ENCODE measurements around the gene MEF2D.
A peak's percentile ranks its signal among the peaks of the same experiment; 100 is the strongest.

The MEF2D gene

DNA sequence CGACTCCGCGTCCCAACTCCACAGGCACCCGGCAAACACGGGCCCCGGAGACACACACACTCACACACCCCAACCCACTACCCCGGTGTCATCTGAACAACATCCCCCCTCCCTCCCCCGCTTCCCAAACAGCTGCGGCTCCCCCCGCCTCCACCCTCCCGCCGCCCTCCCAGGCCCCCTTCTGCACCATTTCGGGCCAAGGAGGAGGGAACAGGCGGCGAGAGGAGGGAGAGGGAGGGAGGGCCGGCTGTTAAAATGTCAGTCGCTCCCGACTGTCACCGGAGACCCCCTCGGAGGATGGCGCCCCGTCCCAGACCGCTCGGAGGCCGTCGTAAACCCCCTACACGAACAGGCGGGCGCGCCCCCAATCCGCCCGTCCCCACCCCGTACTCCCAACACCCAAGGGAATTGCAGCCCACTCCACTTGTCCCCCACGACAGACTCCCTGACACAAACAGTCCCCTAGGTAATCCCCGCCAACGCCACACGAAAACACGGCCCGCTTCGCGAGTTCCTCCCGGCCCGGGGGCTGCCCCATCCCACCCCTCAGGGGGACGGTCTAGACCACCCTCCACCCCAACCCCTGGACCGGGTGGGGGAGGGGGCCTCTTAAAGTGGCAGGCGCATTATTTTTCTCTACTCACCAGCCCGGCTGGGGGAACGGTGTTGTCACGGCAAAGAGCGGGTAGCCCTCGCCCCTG, 583 bp downstream of the MEF2D start:
- DNase-seq: peak; percentile 64

DNA sequence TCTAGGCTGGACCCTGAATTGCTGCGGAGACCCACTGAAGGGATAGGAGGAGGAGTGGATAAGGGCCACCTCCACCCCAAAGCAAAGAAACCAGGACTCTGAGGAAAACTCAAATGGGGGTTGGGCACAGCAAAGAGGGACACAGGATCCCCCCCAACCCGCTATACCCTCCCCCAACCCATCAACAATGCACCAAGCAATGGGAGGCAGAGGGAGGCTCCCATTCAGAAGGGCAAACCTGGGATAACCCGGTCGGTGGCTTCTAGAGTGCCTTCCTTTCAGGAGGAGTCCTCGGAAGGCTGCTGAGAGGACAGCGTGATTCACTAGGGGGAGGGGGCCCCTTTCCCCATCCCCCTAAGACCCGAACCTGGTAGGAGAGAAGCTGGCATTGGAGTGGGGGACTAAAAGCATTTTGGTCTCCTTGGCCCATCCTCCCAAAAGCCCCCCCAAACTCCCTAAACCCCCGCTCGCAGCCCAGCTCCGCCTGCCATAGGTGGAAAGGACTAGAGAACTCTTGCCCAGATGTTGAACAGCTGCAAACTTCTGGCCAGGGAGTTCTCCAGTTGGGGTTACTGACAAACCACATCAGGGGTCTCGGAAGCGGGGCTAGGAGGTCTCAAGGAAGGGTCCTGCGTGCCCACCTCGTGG, 1.3 kb downstream of the MEF2D start:
- DNase-seq: peak; percentile 35

DNA sequence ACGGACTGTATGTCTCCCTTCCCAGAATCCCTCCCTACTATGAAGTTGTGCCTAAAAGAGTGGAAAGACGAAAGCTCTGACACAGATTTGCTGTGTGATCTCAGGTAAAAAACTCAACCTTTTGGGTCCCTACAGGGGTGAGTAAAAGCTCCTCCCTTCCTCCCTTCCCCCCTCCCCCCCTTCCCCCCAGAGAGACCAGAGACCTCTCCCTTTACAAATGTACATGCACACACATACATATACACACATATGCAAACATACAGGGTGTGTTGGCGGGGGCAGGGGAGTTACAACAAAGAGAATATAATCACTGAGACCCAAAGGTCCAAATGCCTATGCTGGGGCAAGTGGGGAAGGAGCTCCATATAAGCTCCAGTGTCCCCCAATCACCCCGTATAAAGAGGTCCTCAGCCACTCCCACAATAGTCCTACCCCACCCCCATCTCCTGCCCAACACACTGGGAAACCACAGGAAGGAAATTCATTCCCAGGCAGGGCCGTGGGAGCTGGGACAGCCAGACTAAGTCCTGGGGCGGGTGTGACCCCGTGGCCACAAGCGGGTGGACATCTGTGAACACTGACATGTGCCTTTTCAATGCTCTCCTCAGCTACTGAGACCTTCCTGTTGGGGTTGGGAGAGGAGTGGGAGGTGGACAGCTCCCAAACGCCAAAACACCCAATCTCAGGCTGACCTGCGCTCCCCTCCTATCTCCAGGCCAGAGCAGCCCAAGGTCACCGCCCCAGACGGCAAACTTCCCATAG, 2.0 kb downstream of the MEF2D start:
- peak; percentile 24 for DNase-seq

DNA sequence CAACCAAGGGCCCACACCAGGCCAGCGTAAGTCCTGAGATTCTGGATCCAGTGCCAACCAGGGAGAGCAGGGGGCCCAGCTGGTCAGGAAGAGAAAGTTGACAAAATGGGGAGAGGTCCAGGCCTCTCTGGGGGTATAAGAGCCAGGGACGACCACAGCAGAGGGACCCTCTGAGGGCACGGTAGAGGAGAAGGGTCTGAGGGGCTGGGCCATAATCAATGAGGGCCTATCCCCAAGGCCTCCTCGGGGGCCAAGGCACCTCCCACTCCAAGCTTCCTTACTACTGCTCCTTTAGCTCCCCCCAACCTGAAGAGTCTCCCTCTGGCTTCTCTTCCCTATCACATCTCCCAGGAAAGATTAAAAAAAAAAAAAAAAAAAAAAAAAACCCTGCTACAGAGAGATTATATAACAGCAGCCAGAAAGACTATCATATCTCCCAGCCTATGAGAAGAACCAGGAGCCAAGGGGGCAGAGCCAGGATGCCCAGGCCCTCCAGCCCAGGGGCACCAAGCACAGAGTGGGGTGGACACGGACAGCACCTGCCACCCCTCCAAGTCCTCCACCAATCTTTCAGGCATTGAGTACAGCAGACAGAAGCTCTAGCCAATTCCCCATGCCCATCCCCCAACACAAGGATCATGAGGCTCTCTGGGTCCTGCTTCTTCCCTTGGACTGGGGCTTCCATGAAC, 2.7 kb downstream of the MEF2D start:
- no peak for DNase-seq

DNA sequence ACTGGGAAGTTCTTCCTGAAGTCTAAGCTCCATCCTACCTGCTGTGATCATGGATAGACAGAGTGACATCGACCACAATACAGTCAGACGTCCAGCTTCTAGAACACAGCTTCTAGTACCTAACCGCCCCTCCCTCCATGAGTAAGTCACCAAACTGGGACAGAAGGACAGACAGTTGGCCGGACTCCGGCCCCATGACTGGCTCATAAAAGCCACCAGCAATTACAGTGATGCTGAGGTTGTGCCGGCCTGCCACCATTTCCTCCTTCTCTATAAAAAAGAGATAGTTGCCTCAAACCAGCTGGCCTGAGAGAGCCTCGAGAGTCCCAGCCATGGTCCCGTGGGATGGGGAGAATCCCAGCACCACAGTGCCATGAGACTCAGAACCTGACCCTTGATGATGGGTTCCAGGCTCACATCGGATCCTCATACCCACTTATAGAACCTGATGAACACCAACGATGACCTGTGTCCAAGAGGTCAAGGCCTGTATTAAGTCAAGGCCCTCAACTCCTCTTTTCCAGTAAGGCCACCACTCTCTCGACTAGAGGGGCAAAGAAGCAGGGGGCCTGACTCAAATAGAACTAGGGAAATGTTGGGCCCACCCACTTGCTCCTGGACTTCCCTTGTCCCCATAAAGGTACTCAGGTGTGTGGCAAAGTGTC, 3.4 kb downstream of the MEF2D start:
- no peak for DNase-seq

- peak; percentile 54 for DNase-seq
Measured at GRCh38 chr1:156496211-156496761, 4.3 kb downstream of the MEF2D start.

DNA sequence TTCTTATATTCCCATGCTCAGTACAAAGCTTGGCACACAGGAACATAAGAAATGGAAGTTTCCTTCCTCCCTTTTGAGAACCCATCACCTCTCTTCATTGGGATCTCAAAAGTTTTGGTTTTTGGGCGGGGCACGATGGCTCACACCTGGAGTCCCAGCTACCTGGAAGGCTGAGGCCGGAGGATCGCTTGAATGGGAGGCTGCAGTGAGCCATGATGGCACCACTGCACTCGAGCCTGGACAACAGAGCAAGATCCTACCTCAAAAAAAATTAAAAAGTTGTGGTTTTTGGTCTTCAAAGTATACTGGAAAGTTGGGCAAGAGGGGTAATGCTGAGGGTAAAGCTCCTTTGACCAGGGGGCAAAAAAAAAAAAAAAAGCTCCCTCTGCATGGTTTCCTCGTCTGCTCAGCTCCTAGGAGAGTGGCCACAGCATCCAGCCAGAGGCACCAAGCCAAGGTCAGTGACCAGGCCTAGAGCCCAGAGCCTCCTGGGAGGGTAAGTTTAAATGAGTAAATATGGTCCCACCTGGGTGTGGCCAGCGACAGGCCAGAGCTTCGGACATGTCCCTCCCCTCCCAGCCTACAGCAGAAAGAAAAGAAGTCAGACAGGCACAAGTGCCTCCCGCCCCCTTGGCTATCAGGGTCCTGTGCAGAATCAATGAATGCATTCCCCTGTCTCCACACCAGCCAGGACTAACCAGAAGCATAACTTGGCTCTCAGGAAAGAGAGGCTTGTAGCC, 5.0 kb downstream of the MEF2D start:
- DNase-seq: no peak

DNA sequence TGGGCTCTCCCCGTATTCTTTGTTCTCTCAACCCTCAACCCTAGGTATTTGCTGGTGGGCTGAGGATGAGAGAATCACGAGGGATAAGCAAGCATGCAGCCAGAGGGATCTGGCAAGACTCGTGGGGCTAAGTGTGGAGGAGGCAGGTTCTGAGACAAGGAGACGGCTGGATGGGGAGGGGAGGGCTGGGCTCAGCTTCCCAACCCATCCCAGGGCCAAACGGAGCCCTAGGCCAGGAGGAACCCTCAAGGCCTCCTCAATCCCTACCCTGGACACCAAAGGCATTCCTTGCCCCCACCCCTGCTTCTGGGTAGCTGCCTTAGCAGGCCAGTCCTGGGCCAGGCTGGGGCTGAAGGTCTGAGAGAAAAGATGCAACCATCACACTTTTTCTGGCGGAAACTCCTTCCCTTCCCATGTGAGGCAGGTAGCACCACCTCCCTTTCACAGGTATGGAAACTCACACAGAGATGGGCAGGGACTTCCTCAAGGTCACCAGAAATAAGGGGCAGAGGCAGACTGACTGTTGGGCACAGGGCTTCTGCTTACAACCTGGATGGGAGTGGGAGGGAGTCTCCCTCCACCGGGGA, 6.2 kb downstream of the MEF2D start:
- DNase-seq: no peak

DNA sequence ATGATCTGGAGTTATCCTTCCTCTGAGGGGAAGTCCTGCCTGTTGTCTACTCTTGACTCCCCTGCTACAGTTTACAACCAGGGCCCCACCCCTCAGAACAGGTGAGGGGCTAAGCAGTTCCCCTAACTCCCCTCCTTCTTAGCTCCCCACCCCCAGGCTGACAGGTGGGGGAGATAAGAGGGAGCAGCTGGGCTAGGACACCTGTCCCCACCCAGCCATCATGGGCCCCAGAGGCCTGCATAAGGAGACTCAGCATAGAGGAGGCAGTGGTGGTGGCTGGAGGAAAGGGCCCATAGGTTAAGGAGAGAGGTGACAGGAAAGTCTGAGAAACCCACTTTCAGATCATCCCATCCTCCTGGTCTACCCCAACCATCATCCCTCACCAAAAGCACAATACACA, 6.8 kb downstream of the MEF2D start:
- no peak for DNase-seq

DNA sequence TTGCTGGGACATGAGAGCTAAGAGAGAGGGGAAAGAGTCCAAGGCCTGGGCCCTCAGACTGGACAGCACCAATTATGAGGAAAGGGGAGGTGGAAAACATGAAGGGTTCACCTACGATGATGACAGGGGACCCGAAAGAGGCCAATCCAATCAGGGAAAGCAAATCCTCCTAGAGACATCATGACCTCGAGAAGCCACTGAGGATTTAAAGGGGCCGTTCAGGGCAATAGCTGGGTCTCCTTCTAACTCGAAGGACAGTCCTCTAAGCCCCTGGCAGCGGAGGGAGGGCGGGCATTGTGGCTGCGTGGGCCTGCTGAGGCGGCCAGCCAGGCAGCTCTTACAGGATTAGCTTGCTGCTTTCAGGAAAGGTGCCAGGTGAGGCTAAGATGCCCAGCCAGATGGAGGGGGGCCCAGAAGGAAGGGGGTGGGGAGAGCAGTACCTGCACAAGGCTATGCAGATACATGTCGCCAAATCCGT, 7.4 kb downstream of the MEF2D start:
- DNase-seq: no peak

GRCh38 chr1:156492591-156493080, 7.9 kb downstream of the MEF2D start:
- DNase-seq: peak; percentile 34

DNA sequence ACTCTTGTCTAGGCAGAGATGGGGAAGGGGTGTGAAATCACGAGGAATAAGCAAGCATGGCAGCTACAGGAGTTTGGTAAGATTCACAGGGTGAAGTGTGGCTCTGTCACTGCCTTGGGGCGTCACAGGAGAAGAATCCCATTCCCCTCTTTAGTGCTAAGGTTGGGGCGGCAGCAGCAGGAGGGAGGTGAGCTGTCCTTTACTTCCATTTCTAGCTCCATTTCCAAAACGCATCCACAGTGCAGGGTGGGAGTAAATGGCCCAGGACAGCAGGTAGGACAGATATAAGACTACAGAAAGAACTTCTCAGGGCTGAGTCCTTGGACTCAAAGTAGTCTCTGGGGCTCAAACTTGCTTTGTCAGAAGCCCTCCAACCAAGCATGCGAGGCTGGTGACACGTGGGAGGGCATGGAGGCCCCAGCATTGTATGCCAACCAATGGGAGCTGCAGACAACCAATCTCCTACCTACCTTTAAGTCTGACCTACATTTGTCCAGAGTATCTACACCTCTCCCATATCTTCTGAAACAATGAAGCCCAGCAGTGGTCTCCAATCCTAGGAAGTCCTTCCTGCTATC, 8.5 kb downstream of the MEF2D start:
- DNase-seq: no peak

GRCh38 chr1:156491151-156491949, 9.2 kb downstream of the MEF2D start:
- no peak for DNase-seq

GRCh38 chr1:156490401-156491032, 10.1 kb downstream of the MEF2D start:
- DNase-seq: no peak

- DNase-seq: no peak
Measured at GRCh38 chr1:156489935-156490293, 10.7 kb downstream of the MEF2D start.

DNA sequence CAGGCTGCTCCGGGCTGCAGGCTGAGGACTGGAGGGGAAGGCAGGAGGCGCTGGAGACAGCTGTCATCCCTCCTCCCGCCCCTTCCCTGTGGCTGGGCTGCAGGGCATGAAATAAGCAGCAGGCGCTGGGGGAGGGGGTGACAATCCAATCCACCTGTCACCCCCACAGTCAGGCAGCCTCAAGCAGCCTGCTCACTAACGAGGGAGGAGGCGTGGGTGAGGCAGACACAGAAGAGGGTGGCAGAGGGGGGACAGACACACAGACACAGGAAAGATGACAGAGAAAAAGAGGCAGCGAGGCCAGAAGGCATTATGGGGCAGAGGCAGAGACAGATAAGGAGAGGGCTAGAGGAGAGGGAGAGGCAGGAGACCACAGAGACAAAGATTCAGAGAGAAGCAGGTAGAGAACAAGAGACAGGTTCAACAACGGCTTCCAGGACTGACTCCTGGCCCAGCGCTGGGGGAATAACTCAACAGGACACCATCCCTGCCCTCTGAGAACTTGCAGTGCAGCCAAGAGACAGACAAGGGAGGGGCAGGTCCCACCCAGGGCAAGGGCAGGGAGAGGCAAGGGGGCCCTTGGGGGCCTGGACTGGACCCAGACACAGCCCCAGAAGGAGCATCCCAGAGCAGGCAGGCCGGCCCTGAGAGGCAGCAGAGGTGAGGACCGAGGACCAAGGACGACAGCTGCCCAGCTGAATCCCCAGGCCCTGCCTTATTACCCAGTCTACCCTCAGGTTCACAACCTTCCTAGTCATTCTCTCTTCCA, 11.2 kb downstream of the MEF2D start:
- peak; percentile 64 for DNase-seq

GRCh38 chr1:156488566-156489165, 11.9 kb downstream of the MEF2D start:
- DNase-seq: peak; percentile 66

GRCh38 chr1:156487862-156488261, 12.7 kb downstream of the MEF2D start:
- peak; percentile 61 for DNase-seq

Measured in stimulated activated CD8-positive, alpha-beta memory T cell treated with anti-CD3 and anti-CD28 coated beads, Interleukin-4, amount 100 ng/mL, for 48 hours (primary cell).